GM19023 (cell line): Measurements from ENCODE around the gene EDNRA.

ENCODE experiments used
- ATAC-seq: cut with Tn5 transposase; IDR thresholded peaks from one replicate; pipeline ENCODE4 v1.9.1; 2021; ENCODE audit warnings: mild to moderate bottlenecking, moderate library complexity; ENCODE audit not compliant: unreplicated experiment

EDNRA gene

GRCh38 chr4:147538711-147539110 lies 57.8 kb downstream of the EDNRA start:
- no peak for ATAC-seq

- no peak for ATAC-seq
Observed at GRCh38 chr4:147539959-147540358, 59.1 kb downstream of the EDNRA start.

GRCh38 chr4:147542229-147542990 lies 61.5 kb downstream of the EDNRA start:
- no peak for ATAC-seq

GRCh38 chr4:147543034-147543433 lies 62.1 kb downstream of the EDNRA start:
- ATAC-seq: no peak

- ATAC-seq: no peak
Observed at GRCh38 chr4:147546349-147546748, 65.5 kb downstream of the EDNRA start.

GRCh38 chr4:147547314-147548056 lies 66.6 kb downstream of the EDNRA start:
- peak; percentile 48 for ATAC-seq

- no peak for ATAC-seq
Observed at GRCh38 chr4:147548256-147548655, 67.4 kb downstream of the EDNRA start.

- ATAC-seq: peak; percentile 51
Observed at GRCh38 chr4:147550626-147551246, 69.8 kb downstream of the EDNRA start.

- ATAC-seq: no peak
Observed at GRCh38 chr4:147560625-147561024, 79.7 kb downstream of the EDNRA start.

- no peak for ATAC-seq
Observed at GRCh38 chr4:147566762-147567161, 85.9 kb downstream of the EDNRA start.

GRCh38 chr4:147567276-147567675 lies 86.4 kb downstream of the EDNRA start:
- no peak for ATAC-seq

GRCh38 chr4:147570616-147571015 lies 89.7 kb downstream of the EDNRA start:
- ATAC-seq: no peak

GRCh38 chr4:147571036-147571770 lies 90.3 kb downstream of the EDNRA start:
- ATAC-seq: no peak

GRCh38 chr4:147576084-147576483 lies 95.2 kb downstream of the EDNRA start:
- ATAC-seq: no peak

GRCh38 chr4:147578051-147578476 lies 97.2 kb downstream of the EDNRA start:
- no peak for ATAC-seq

- no peak for ATAC-seq
Observed at GRCh38 chr4:147578593-147578992, 97.7 kb downstream of the EDNRA start.

- no peak for ATAC-seq
Observed at GRCh38 chr4:147580396-147580795, 99.5 kb downstream of the EDNRA start.

GRCh38 chr4:147581606-147582350 lies 100.9 kb downstream of the EDNRA start:
- ATAC-seq: no peak

GRCh38 chr4:147582386-147583060 lies 101.6 kb downstream of the EDNRA start:
- ATAC-seq: no peak

- no peak for ATAC-seq
Observed at GRCh38 chr4:147583876-147584275, 103.0 kb downstream of the EDNRA start.
